ENCODE measurements around the gene AHNAK2.

- TF ChIP-seq CTCF (conservative IDR thresholded peaks at IDR 0.05) (no peak), EZH2 (IDR thresholded peaks at IDR 0.05; ENCODE audit: low read depth) (no peak)
Observed at GRCh38 chr14:104894331-104895206, 83.6 kb downstream of the AHNAK2 start.
